MCF 10A (cell line): ENCODE data around the gene CAMKMT. TPM values are rescaled to one million over a fixed set of nuclear protein-coding genes. Genes with fewer than 3 reads are reported as not detected.

ENCODE experiments used
- BruUV-seq: library from RNA; stranded (reverse); fragments of 400-500 nt; replicated peaks from 2 replicates; lab custom pipeline; 2021; lab: Mats Ljungman, UMichigan
- CTCF ChIA-PET: fragments of 300-600 bp; sonication (Branson Sonifier 250); formaldehyde crosslinking; extraction: SDS; loops from one replicate; lab custom pipeline; 2021; ENCODE audit warnings: antibody characterized with exemption, inconsistent platforms; lab: Yijun Ruan, JAX
- POLR2A ChIA-PET: fragments of 300-600, 350-650 bp; sonication (Branson Sonifier 250); formaldehyde crosslinking; extraction: SDS; loops from one replicate; lab custom pipeline; 2020; ENCODE audit warnings: antibody characterized with exemption, inconsistent platforms; lab: Yijun Ruan, JAX
- DNase-seq: peaks from one replicate; pipeline ENCODE4 v3.0.0-alpha.2; 2018; ENCODE audit not compliant: unreplicated experiment
- H3K27ac Mint-ChIP-seq: one replicate; pipeline ENCODE4 v1.8.0; 2022; ENCODE audit warnings: mild to moderate bottlenecking, low read depth, mixed read lengths; ENCODE audit not compliant: unreplicated experiment
- H3K27me3 Mint-ChIP-seq: one replicate; pipeline ENCODE4 v1.8.0; 2022; ENCODE audit warnings: mixed read lengths; ENCODE audit not compliant: insufficient read depth, unreplicated experiment
- H3K36me3 Mint-ChIP-seq: one replicate; pipeline ENCODE4 v1.8.0; 2022; ENCODE audit warnings: mild to moderate bottlenecking, moderate library complexity, mixed read lengths; ENCODE audit not compliant: insufficient read depth, unreplicated experiment
- H3K4me1 Mint-ChIP-seq: one replicate; pipeline ENCODE4 v1.8.0; 2022; ENCODE audit warnings: mixed read lengths; ENCODE audit not compliant: insufficient read depth, unreplicated experiment
- H3K4me3 Mint-ChIP-seq: one replicate; pipeline ENCODE4 v1.8.0; 2022; ENCODE audit warnings: mild to moderate bottlenecking, moderate library complexity, mixed read lengths; ENCODE audit not compliant: unreplicated experiment
- H3K9me3 Mint-ChIP-seq: one replicate; pipeline ENCODE4 v1.8.0; 2022; ENCODE audit warnings: mixed read lengths; ENCODE audit not compliant: unreplicated experiment
- intact Hi-C: fragments of 100-400 bp; cut with micrococcal nuclease; formaldehyde crosslinking; loops from 2 replicates; pipeline ENCODE4 v1.14.1; 2022
- total RNA-seq: library from RNA; stranded (reverse); gene quantifications from 2 replicates; pipeline ENCODE4 v1.2.3, GENCODE V29; 2022
- TF ChIP-seq, protein P1 (sequence below): fragments of 200-600 bp; IDR thresholded peaks from one replicate; pipeline ENCODE4 v1.8.0; 2022; ENCODE audit warnings: antibody characterized with exemption, mild to moderate bottlenecking; ENCODE audit not compliant: unreplicated experiment

The CAMKMT gene
- total RNA-seq, 1 experiment from 2014 or later, result 9.9 TPM

DNA sequence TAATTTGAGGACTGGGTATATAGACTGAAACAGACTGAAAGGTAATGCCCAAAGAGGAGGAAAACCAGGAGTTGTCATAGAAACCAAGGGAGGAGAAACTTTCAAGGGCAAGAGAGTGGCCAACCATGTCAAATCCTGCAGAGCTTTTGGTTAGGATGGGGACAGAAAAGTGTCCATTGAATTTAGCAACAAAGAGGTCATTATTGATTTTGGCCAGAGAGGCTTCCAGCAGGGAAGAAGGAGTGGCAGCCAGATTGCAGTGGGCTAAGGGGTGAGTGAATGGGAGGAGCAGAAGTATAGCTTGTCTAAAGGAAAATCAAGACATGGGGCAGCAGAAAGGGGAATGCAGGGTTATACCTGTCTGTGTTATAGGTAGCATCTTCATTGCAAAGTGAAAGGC, 194.0 kb downstream of the CAMKMT start:
- H3K4me1 Mint-ChIP-seq, result peaks cover 31% of the 10 kb centered on the region
- no peak overlapping the region for H3K4me3 Mint-ChIP-seq
- no peaks in the 10 kb centered on the region for H3K36me3 Mint-ChIP-seq
- ChIA-PET POLR2A (interaction anchor here (0.6 kb wide), 1 partner anchor 71 kb away, joined by 3 read pairs; no protein-coding TSS in a partner anchor), CTCF (interaction anchor here (0.5 to 1.5 kb wide), 4 partner anchors 76 to 919 kb away, joined by 3 to 4 read pairs (median 4); no protein-coding TSS in a partner anchor)
- BruUV-seq, result no TSS peak
- intact Hi-C loops, result no loop called here
- H3K27me3 Mint-ChIP-seq, result no peaks in the 10 kb centered on the region
- TF ChIP-seq, protein P1, sequence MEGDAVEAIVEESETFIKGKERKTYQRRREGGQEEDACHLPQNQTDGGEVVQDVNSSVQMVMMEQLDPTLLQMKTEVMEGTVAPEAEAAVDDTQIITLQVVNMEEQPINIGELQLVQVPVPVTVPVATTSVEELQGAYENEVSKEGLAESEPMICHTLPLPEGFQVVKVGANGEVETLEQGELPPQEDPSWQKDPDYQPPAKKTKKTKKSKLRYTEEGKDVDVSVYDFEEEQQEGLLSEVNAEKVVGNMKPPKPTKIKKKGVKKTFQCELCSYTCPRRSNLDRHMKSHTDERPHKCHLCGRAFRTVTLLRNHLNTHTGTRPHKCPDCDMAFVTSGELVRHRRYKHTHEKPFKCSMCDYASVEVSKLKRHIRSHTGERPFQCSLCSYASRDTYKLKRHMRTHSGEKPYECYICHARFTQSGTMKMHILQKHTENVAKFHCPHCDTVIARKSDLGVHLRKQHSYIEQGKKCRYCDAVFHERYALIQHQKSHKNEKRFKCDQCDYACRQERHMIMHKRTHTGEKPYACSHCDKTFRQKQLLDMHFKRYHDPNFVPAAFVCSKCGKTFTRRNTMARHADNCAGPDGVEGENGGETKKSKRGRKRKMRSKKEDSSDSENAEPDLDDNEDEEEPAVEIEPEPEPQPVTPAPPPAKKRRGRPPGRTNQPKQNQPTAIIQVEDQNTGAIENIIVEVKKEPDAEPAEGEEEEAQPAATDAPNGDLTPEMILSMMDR, result no peak
- H3K9me3 Mint-ChIP-seq, result no peaks in the 10 kb centered on the region
- no peak for DNase-seq
- H3K27ac Mint-ChIP-seq, result no peak overlapping the region

DNA sequence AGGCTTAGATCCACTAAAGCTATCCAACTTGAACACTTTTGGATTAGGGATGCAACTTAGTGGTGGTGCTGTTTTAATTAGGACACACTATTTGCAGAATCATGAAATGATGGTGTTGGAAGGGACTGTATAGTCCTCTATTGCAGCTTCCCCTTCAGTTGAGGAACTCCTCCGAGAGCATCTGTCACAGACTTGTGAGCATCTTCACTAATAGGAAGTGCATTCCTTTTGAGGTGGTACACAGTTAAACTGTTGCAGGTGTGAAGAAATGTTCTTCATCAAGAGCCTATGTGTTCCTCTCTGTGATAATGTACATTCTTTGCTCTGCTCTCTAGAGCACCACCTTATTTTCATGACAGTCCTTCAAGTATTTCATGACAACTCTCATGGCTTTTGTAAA, 197.4 kb downstream of the CAMKMT start:
- CTCF ChIA-PET, result interaction anchor here (0.7 to 6.2 kb wide), 11 partner anchors 10 to 397 kb away, joined by 3 to 58 read pairs (median 4); no protein-coding TSS in a partner anchor
- no TSS peak for BruUV-seq

DNA sequence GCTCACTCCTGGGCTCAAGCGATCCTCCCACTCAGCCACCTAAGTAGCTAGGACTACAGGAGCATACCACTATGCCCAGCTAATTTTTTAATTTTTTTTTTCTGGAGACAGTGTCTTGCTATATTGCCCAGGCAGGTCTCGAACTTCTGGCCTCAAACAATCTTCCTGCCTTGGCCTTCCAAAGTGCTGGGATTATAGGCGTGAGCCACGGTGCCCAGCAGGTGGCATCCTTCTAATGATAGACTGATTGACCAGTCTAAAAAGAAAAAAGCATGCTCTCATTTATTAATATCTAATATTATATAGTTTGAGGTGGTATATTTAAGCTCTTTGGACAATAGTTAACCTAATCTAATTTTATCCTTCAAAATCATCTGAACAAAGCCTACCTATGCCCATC, 198.6 kb downstream of the CAMKMT start:
- intact Hi-C loops, result loop anchor here (1.0 to 2.0 kb wide), 2 partner anchors 155 to 396 kb away; no protein-coding TSS in a partner anchor
- CTCF ChIA-PET, result interaction anchor here (0.6 to 6.2 kb wide), 27 partner anchors 8 to 1558 kb away, joined by 3 to 58 read pairs (median 4); no protein-coding TSS in a partner anchor
- BruUV-seq, result no TSS peak

More for the DNA sequence above, 197.4 kb downstream of the CAMKMT start:
- POLR2A ChIA-PET, result interaction anchor here (3.5 kb wide), 1 partner anchor 10 kb away, joined by 14 read pairs; no protein-coding TSS in a partner anchor
- Mint-ChIP-seq H3K36me3 (no peaks in the 10 kb centered on the region), H3K27ac (no peak overlapping the region), H3K9me3 (no peaks in the 10 kb centered on the region), H3K4me3 (no peak overlapping the region), H3K27me3 (no peaks in the 10 kb centered on the region), H3K4me1 (peaks cover 22% of the 10 kb centered on the region)
- intact Hi-C loops, result no loop called here
- TF ChIP-seq, protein P1, result no peak
- no peak for DNase-seq

DNA sequence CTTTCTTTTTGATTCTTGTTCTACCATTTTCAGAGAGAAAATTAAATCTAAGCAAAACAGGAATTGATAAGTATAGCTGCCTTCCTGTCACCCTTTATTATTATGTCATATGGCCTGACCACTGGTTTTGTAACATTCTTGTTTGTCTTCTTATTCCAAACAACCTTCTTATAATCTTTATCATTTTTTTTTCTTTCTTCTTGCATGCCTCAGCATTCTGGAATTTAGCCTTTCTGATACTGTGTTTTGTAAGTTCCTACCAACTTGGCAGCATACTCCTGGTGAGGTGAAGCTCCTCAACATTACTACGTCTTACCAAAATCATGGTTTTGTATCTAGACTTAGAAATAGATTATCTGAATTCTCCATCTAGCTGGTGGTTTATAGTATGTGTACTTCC, 199.2 kb downstream of the CAMKMT start:
- CTCF ChIA-PET, result interaction anchor here (0.6 to 6.2 kb wide), 22 partner anchors 8 to 507 kb away, joined by 3 to 58 read pairs (median 4); no protein-coding TSS in a partner anchor
- no TSS peak for BruUV-seq
- Mint-ChIP-seq H3K4me3 (no peak overlapping the region), H3K4me1 (peaks cover 15% of the 10 kb centered on the region), H3K36me3 (no peaks in the 10 kb centered on the region), H3K9me3 (no peaks in the 10 kb centered on the region), H3K27ac (peak overlapping the region; percentile 29), H3K27me3 (no peaks in the 10 kb centered on the region)
- DNase-seq, result no peak
- TF ChIP-seq, protein P1, result no peak
- POLR2A ChIA-PET, result interaction anchor here (0.7 to 3.5 kb wide), 3 partner anchors 12 to 20 kb away, joined by 3 to 14 read pairs (median 3); no protein-coding TSS in a partner anchor
- intact Hi-C loops, result loop anchor here (1.0 to 2.0 kb wide), 2 partner anchors 154 to 396 kb away; no protein-coding TSS in a partner anchor

More for the DNA sequence above, 198.6 kb downstream of the CAMKMT start:
- Mint-ChIP-seq H3K27ac (no peak overlapping the region), H3K36me3 (no peaks in the 10 kb centered on the region), H3K9me3 (no peaks in the 10 kb centered on the region), H3K4me1 (peaks cover 15% of the 10 kb centered on the region), H3K4me3 (no peak overlapping the region), H3K27me3 (no peaks in the 10 kb centered on the region)
- POLR2A ChIA-PET, result interaction anchor here (1.2 to 3.5 kb wide), 2 partner anchors 11 to 16 kb away, joined by 3 to 14 read pairs; no protein-coding TSS in a partner anchor
- TF ChIP-seq, protein P1, result peak; percentile 30
- DNase-seq, result peak; percentile 45
